Nephron (organoid): ENCODE results near the gene OR2V1.
"Not testable (repeated sequence)": the region's sequence is repeated elsewhere in the genome, so short reads cannot be mapped to it uniquely, and the experiment has no call there.

Experiments used
- H3K27ac Mint-ChIP-seq, 3 experiments: 2 replicates each; pipeline ENCODE4 v1.8.0; 2020; ENCODE audit warnings: mixed read lengths in 3 of 3, mild to moderate bottlenecking in 2 of 3, moderate library complexity in 1 of 3
- H3K27me3 Mint-ChIP-seq: 2 replicates; pipeline ENCODE4 v1.8.0; 2021; ENCODE audit warnings: low read depth, mild to moderate bottlenecking, moderate library complexity, mixed read lengths
- H3K36me3 Mint-ChIP-seq: 2 replicates; pipeline ENCODE4 v1.8.0; 2020; ENCODE audit warnings: low read depth, mixed read lengths
- H3K4me1 Mint-ChIP-seq: 2 replicates; pipeline ENCODE4 v1.8.0; 2020; ENCODE audit warnings: mixed read lengths
- H3K4me3 Mint-ChIP-seq, 3 experiments: 2 replicates each; pipeline ENCODE4 v1.8.0; 2020; ENCODE audit warnings: mild to moderate bottlenecking in 3 of 3, mixed read lengths in 3 of 3, moderate library complexity in 2 of 3
- H3K9me3 Mint-ChIP-seq: 2 replicates; pipeline ENCODE4 v1.8.0; 2020; ENCODE audit warnings: mixed read lengths
- TF ChIP-seq, protein P1 (sequence below), 3 experiments: fragments of 200-600 bp; sonication (generic); IDR thresholded peaks; one replicate each; pipeline ENCODE4 v1.5.0; 2021; ENCODE audit warnings: antibody characterized with exemption in 3 of 3; ENCODE audit not compliant: unreplicated experiment in 3 of 3

The OR2V1 gene

DNA sequence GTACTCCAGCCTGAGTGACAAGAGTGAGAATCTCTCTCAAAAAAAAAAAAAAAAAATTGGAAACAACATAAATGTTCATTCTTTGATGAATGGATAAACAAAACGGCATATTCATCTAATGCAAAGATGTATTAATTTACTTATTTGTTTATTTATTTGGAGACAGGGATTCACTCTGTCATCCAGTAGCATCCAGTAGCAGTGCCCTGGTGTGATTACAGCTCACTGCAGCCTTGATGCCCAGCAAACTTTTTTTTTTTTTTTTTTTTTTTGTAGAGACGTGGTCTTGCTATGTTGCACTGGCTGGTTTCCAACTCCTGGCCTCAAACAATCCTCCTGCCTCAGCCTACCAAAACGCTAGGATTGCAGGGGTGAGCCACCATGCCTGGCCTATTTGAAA is 40.8 kb upstream of the OR2V1 start:
- Mint-ChIP-seq H3K4me3 (no peak overlapping the region), H3K36me3 (no peaks in the 10 kb centered on the region), H3K27ac (no peak overlapping the region), H3K27me3 (peaks cover 97% of the 10 kb centered on the region), H3K4me1 (peaks cover 28% of the 10 kb centered on the region), H3K9me3 (peaks cover 3% of the 10 kb centered on the region)
- TF ChIP-seq, protein P1, sequence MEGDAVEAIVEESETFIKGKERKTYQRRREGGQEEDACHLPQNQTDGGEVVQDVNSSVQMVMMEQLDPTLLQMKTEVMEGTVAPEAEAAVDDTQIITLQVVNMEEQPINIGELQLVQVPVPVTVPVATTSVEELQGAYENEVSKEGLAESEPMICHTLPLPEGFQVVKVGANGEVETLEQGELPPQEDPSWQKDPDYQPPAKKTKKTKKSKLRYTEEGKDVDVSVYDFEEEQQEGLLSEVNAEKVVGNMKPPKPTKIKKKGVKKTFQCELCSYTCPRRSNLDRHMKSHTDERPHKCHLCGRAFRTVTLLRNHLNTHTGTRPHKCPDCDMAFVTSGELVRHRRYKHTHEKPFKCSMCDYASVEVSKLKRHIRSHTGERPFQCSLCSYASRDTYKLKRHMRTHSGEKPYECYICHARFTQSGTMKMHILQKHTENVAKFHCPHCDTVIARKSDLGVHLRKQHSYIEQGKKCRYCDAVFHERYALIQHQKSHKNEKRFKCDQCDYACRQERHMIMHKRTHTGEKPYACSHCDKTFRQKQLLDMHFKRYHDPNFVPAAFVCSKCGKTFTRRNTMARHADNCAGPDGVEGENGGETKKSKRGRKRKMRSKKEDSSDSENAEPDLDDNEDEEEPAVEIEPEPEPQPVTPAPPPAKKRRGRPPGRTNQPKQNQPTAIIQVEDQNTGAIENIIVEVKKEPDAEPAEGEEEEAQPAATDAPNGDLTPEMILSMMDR (IDR thresholded peaks at IDR 0.05; ENCODE audit: unreplicated experiment in 3 of 3) = no peak

DNA sequence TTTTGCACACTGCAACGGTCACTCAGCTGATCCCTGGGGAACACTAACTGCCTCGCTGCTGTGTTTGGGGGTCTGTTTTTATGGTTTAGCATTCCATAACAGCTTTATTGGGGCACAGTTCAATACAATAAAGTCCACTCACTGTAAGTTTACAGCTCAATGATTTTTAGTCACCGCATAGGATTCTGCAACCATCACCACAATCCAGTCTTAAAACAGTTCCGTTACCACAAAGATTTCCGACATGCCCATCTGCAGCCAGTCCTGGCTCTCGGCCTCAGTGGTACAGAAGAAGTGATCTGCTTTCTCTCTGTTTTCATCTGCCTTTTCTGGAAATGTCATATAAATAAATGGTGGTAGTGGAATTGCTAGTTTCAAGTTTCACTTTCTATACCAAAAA is 40.0 kb upstream of the OR2V1 start:
- Mint-ChIP-seq H3K36me3 (no peaks in the 10 kb centered on the region), H3K4me3 (peak overlapping the region; percentile 69 to 84 (median 82)), H3K27ac (no peak overlapping the region), H3K27me3 (peaks cover 97% of the 10 kb centered on the region), H3K9me3 (peaks cover 3% of the 10 kb centered on the region), H3K4me1 (peaks cover 28% of the 10 kb centered on the region)
- TF ChIP-seq, protein P1 (IDR thresholded peaks at IDR 0.05; ENCODE audit: unreplicated experiment in 3 of 3) = no peak

DNA sequence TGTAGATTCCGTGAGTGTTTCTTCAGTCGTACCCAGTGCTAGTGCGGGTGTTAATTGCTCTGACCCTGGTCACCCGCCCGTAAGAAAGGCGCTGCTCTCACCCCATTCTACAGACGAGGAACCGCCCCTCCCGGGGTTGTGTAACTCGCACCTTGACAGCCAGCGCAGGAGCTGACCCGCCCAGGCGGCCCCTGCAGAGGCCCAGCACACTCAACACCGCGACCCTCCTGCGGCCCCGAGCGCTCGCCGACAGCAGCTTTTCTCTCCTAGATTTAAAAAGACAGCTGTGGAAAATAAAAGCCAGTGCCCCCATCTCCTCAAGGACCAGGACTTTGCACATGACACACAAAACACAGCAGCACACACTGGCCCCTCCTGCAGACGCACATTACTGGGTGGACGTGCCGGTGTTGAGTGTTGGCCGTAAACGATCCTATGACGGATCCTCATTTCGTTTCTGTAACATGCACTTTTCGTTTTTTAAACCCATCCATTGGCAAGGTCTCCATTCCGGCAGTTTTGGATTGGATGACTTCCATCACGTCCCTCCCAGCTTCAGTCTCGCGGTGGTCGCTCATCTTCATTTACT is 39.4 kb upstream of the OR2V1 start:
- H3K27ac Mint-ChIP-seq = no peak overlapping the region
- peaks cover 6% of the 10 kb centered on the region for H3K9me3 Mint-ChIP-seq
- TF ChIP-seq, protein P1 (IDR thresholded peaks at IDR 0.05; ENCODE audit: unreplicated experiment in 3 of 3) = no peak
- H3K36me3 Mint-ChIP-seq = no peaks in the 10 kb centered on the region
- peaks cover 97% of the 10 kb centered on the region for H3K27me3 Mint-ChIP-seq
- peaks cover 28% of the 10 kb centered on the region for H3K4me1 Mint-ChIP-seq
- H3K4me3 Mint-ChIP-seq = peak overlapping the region; percentile 69 to 84 (median 82)

DNA sequence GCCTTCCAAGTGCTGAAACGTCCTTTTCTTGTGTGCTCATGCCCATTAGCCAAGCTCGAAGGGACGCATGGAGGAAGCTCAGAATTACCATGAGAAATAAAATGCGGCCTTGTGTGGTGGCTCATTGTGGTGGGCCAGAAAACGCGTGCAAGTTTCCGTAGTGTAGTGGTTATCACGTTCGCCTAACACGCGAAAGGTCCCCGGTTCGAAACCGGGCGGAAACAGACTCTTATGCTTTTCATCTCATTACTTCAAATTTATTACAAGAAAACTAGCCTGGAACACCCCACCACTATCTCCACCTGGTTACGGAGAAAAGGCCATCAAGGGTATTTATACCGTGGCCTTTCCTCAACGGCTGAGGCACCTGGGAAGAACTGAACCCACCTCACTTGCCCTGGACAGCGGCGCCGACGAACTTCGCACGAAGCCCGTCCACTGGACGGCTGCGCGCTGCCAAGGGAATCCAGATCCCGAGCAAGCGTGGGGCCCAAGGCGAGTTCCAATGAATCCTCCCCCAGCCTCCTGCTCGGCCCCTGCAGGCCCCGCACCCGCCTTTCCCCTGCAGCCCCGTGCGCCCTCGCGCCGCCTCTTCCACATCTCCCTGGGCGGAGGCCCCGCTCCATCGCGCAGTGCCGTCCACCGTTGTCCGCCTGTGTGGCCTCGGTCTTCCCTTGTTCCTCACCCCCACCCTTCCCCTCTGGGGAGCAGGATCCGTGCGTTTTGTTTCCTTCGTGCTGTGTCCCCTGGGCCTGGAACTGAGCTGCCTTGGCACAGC is 38.7 kb upstream of the OR2V1 start:
- Mint-ChIP-seq H3K27me3 (peaks cover 99% of the 10 kb centered on the region), H3K4me1 (peaks cover 28% of the 10 kb centered on the region), H3K4me3 (peak overlapping the region; percentile 69 to 84 (median 82))
- not testable (repeated sequence) for H3K36me3 Mint-ChIP-seq, H3K27ac Mint-ChIP-seq, H3K9me3 Mint-ChIP-seq

DNA sequence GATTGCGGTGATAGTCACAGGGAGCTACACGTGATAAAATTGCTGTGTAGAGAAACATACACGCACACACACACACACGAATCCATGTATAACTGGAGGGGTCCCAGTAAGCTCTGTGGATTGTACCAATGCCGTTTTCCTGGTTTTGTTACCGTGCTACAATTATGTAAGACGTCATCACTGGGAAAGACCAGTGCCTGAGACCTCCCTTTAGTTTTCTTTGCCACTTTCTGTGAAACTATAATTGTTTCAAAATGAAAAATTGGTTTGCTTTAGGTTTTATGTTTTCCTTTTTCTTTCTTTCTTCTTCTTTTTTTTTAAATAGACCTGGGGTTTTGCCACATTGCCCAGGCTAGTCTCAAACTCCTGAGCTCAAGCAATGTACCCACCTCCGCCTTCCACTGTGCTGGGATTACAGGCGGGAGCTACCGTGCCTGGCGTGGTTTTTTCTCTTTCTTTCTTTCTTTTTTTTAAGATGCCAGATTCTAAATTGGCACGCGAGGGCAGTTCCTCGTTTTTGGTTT is 37.7 kb upstream of the OR2V1 start:
- TF ChIP-seq, protein P1 (IDR thresholded peaks at IDR 0.05; ENCODE audit: unreplicated experiment in 3 of 3) = no peak
- peaks cover 6% of the 10 kb centered on the region for H3K9me3 Mint-ChIP-seq
- no peaks in the 10 kb centered on the region for H3K36me3 Mint-ChIP-seq
- peaks cover 99% of the 10 kb centered on the region for H3K27me3 Mint-ChIP-seq
- no peak overlapping the region for H3K27ac Mint-ChIP-seq
- H3K4me1 Mint-ChIP-seq = peaks cover 31% of the 10 kb centered on the region
- peak overlapping the region; percentile 9 to 82 (median 65) for H3K4me3 Mint-ChIP-seq

DNA sequence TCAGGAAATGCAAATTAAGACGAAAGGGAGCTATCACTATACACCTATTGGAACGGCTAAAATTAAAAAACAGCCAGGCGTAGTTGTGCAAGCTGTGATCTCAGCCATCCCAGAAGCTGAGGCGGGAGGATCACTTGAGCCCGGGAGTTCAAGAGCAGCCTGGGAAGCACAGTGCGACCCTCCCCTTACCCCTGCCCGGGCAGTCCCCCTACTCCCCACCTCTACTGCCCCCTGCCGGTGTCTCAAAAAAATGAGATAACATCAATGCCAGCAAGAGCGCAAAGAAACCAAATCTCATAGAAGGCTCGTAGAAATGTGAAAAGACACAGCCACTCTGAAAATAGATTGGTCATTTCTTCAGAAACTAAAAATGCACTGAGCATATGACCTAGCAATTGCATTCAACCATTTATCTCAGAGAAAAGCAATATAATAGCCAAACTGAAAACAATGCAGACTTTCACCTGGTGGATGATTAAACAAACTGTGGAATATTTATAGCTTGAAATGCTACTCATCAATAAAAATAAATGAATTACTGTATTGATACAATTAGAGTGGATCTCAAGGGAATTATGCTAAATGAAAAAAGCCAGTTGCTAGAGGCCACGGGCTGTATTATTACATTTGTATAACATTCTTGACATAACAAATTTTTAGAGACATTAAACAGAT is 37.0 kb upstream of the OR2V1 start:
- Mint-ChIP-seq H3K4me1 (peaks cover 26% of the 10 kb centered on the region), H3K27ac (no peak overlapping the region), H3K27me3 (peaks cover 99% of the 10 kb centered on the region), H3K9me3 (peaks cover 6% of the 10 kb centered on the region), H3K4me3 (peak overlapping the region in 2 of 3 experiments; percentile 21 to 45), H3K36me3 (no peaks in the 10 kb centered on the region)
- TF ChIP-seq, protein P1 (IDR thresholded peaks at IDR 0.05; ENCODE audit: unreplicated experiment in 3 of 3) = peak; percentile 45 to 59 (median 58)
